B cell (primary cell): ENCODE results near the gene KLHL17. TPM values are rescaled to one million over a fixed set of nuclear protein-coding genes. Genes with fewer than 3 reads are reported as not detected.

ENCODE experiments used
- ATAC-seq: fragments of 200-7000 bp; cut with Tn5 transposase; one replicate; pipeline ENCODE4 v1.10.0; 2021; ENCODE audit warnings: low read depth, mild to moderate bottlenecking, moderate number of reproducible peaks, moderate library complexity
- CTCF ChIA-PET: fragments of 350-600 bp; sonication (Branson Sonifier 250); formaldehyde crosslinking; loops from one replicate; lab custom pipeline; 2021; ENCODE audit warnings: antibody characterized with exemption, inconsistent platforms; lab: Charles Lee
- POLR2A ChIA-PET: fragments of 350-600 bp; sonication (Branson Sonifier 250); formaldehyde crosslinking; loops from one replicate; lab custom pipeline; 2021; ENCODE audit warnings: antibody characterized with exemption; lab: Charles Lee
- DNase-seq: peaks from one replicate; pipeline ENCODE4 v3.0.0; 2013
- H2AFZ ChIP-seq: 2 replicates; pipeline ENCODE4 v1.6.1; 2012; ENCODE audit warnings: mild to moderate bottlenecking, low read depth, low read length; ENCODE audit not compliant: insufficient read depth, poor library complexity, severe bottlenecking
- H3K27ac ChIP-seq, 2 donors: 1 replicate in 1 of 2; 2 replicates in 1 of 2; pipeline ENCODE4 v1.5.1; 2012 to 2013; ENCODE audit warnings: low read length in 2 of 2, mild to moderate bottlenecking in 2 of 2, moderate library complexity in 1 of 2
- H3K27me3 ChIP-seq, 4 experiments: fragments of 200-600 bp in 1 of 4; sonication (generic) in 1 of 4; replicated peaks in 1 of 4; 1 replicate in 2 of 4; 2 replicates in 2 of 4; pipeline versions ENCODE4 v1.6.1 to v1.7.0; 2013 to 2016; ENCODE audit warnings: low read length in 3 of 4, mild to moderate bottlenecking in 2 of 4, mixed read lengths in 1 of 4, moderate library complexity in 1 of 4; ENCODE audit not compliant: insufficient read depth in 4 of 4, control insufficient read depth in 3 of 4; ENCODE audit errors: control extremely low read depth in 1 of 4
- H3K36me3 ChIP-seq, 2 experiments: replicated peaks in 1 of 2; 1 replicate in 1 of 2; 2 replicates in 1 of 2; pipeline versions ENCODE4 v1.6.1 to v1.7.1; 2013; ENCODE audit warnings: low read length in 1 of 2; ENCODE audit not compliant: insufficient read depth in 2 of 2, control insufficient read depth in 1 of 2; ENCODE audit errors: control extremely low read depth in 1 of 2, extremely low read depth in 1 of 2
- H3K4me1 ChIP-seq, 2 donors: fragments of 200-600 bp in 1 of 2; sonication (generic) in 1 of 2; 1 replicate in 1 of 2; 2 replicates in 1 of 2; pipeline versions ENCODE4 v1.5.1 to v1.6.1; 2013 to 2017; ENCODE audit warnings: low read length in 2 of 2; ENCODE audit not compliant: control insufficient read depth in 2 of 2, insufficient read depth in 2 of 2
- H3K4me2 ChIP-seq: replicated peaks from 2 replicates; pipeline ENCODE3; 2012; ENCODE audit warnings: mild to moderate bottlenecking, low read depth, low read length; ENCODE audit not compliant: poor library complexity, severe bottlenecking
- H3K4me3 ChIP-seq, 5 experiments: fragments of 200-600 bp in 1 of 5; sonication (generic) in 1 of 5; 1 replicate in 3 of 5; 2 replicates in 2 of 5; pipeline versions ENCODE4 v1.5.1 to v1.7.0; 2011 to 2016; ENCODE audit warnings: low read length in 4 of 5, mild to moderate bottlenecking in 4 of 5, low read depth in 2 of 5, control low read depth in 1 of 5, moderate library complexity in 1 of 5; ENCODE audit not compliant: insufficient read depth in 1 of 5; ENCODE audit errors: control extremely low read depth in 1 of 5, extremely low read depth in 1 of 5
- H3K79me2 ChIP-seq: fragments of 200-600 bp; sonication (generic); one replicate; pipeline ENCODE4 v1.6.0; 2016; ENCODE audit warnings: low read length; ENCODE audit not compliant: control insufficient read depth, insufficient read depth
- H3K9ac ChIP-seq: fragments of 200-600 bp; sonication (generic); 2 replicates; pipeline ENCODE4 v1.6.1; 2017; ENCODE audit warnings: mild to moderate bottlenecking, low read length, moderate library complexity
- H3K9me3 ChIP-seq, 3 donors: one replicate each; pipeline versions ENCODE4 v1.6.1 to v1.7.1; 2013; ENCODE audit warnings: low read length in 2 of 3; ENCODE audit not compliant: control insufficient read depth in 2 of 3, insufficient read depth in 1 of 3; ENCODE audit errors: control extremely low read depth in 1 of 3
- H4K20me1 ChIP-seq: 2 replicates; pipeline ENCODE4 v1.6.0; 2012; ENCODE audit warnings: mild to moderate bottlenecking, low read length; ENCODE audit not compliant: insufficient read depth, control insufficient read depth, poor library complexity, severe bottlenecking
- H3K27ac Mint-ChIP-seq: one replicate; pipeline ENCODE4 v1.8.0; 2021; ENCODE audit warnings: mixed read lengths
- H3K27me3 Mint-ChIP-seq: one replicate; pipeline ENCODE4 v1.8.0; 2021; ENCODE audit warnings: mixed read lengths
- H3K4me1 Mint-ChIP-seq: one replicate; pipeline ENCODE4 v1.8.0; 2021; ENCODE audit warnings: mixed read lengths
- H3K4me3 Mint-ChIP-seq: one replicate; pipeline ENCODE4 v1.8.0; 2021; ENCODE audit warnings: mixed read lengths
- H3K9me3 Mint-ChIP-seq: one replicate; pipeline ENCODE4 v1.8.0; 2022; ENCODE audit warnings: mixed read lengths; ENCODE audit not compliant: insufficient read depth
- EZH2 ChIP-seq: IDR thresholded peaks from 2 replicates; pipeline ENCODE4 v1.6.1; 2012; ENCODE audit warnings: borderline replicate concordance, low read depth, mild to moderate bottlenecking, moderate library complexity, low read length; ENCODE audit not compliant: insufficient read depth, poor library complexity, severe bottlenecking
- WGBS: methylation state at CpG from one replicate; pipeline ENCODE4 v1.1.5; 2013; ENCODE audit warnings: missing lambda C conversion rate; ENCODE audit not compliant: insufficient coverage; 5-methylcytosine and 5-hydroxymethylcytosine counted together
- intact Hi-C: fragments of 100-400 bp; cut with micrococcal nuclease; formaldehyde crosslinking; loops from one replicate; pipeline ENCODE4 v1.10.0; 2022
- polyA plus RNA-seq: library from polyadenylated mRNA; depleted of rRNA; stranded (reverse); fragments of >200 nt; gene quantifications from 2 replicates; pipeline ENCODE4 v1.2.3, GENCODE V29; 2012
- total RNA-seq, 2 donors: library from RNA; stranded (reverse); fragments of 120-200 nt in 1 of 2; gene quantifications; 1 replicate in 1 of 2; 2 replicates in 1 of 2; pipeline versions ENCODE4 v1.2.3 to v1.2.4, GENCODE V29; 2013 to 2022
- TF ChIP-seq, protein P1 (sequence below): fragments of 200-600 bp; IDR thresholded peaks from one replicate; pipeline ENCODE4 v1.8.0; 2022; ENCODE audit warnings: antibody characterized with exemption, mild to moderate bottlenecking

KLHL17 gene
- total and polyA plus RNA-seq, 2 donors (not counting 1 experiment from before 2014, with no cell fraction given): 30.1 to 57.5 TPM

DNA sequence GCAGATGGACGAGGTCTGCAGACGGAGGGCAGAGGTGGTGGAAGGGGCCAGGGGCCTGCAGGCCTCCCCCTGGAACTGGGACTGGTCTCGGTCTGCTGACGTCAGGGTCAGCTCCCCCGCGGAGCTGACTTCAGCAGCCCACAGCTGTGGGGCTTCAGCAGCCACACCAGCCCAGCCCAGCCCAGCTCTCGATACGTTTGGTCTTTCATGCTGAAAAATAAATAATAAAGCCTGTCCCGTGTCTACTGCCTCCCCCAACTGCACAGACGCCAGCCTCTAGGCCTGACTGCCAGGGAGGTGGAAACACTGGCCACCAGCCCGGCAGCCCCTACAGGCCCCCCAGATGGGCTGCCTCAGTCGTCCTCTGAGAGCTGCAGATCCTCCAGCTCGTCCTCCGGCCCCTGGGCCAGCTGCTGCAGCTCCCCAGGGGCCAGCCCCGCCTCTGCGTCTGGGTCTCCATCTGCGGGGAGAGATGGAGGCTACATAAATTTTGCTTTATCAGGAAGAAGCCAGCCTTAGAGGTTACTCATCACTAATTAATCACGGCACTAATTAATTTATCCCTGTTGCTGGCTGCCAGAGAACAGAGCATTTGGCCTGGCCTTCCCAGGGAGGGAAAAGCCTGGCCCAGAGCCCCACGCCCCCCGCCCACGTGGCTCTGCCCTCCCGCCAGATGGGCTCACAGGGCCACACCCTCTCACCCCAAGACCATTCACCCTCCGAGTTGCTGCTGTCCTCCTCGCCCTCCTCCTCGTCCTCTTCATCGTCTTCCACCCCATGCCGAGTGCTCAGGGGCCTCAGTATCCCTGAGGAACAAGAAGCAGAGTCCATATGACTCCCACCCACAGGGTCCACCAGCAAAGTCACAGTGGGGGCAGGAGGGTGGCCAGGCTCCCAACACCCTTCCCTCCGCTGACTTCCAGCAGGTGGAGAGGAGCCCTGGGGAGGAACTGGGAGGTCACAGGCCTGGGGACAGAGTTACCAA, 15.8 kb upstream of the KLHL17 start:
- intact Hi-C loops: no loop called here
- H3K27me3 ChIP-seq: peaks cover 0 to 28% (median 14%) of the 10 kb centered on the region in 4 experiments
- H3K79me2 ChIP-seq: no peaks in the 10 kb centered on the region
- 92% methylated on average over 21 of the region's 28 CpGs for WGBS
- peaks cover 26 to 29% of the 10 kb centered on the region in 2 donors for H3K4me1 ChIP-seq
- H3K4me3 ChIP-seq: no peak overlapping the region
- no peak overlapping the region for H3K9ac ChIP-seq
- ATAC-seq: no peak
- H3K9me3 ChIP-seq: peaks cover 0 to 2% (median 0%) of the 10 kb centered on the region in 3 donors
- peaks cover 8% of the 10 kb centered on the region for H3K27me3 Mint-ChIP-seq
- H3K27ac ChIP-seq: no peak overlapping the region
- TF ChIP-seq, protein P1, sequence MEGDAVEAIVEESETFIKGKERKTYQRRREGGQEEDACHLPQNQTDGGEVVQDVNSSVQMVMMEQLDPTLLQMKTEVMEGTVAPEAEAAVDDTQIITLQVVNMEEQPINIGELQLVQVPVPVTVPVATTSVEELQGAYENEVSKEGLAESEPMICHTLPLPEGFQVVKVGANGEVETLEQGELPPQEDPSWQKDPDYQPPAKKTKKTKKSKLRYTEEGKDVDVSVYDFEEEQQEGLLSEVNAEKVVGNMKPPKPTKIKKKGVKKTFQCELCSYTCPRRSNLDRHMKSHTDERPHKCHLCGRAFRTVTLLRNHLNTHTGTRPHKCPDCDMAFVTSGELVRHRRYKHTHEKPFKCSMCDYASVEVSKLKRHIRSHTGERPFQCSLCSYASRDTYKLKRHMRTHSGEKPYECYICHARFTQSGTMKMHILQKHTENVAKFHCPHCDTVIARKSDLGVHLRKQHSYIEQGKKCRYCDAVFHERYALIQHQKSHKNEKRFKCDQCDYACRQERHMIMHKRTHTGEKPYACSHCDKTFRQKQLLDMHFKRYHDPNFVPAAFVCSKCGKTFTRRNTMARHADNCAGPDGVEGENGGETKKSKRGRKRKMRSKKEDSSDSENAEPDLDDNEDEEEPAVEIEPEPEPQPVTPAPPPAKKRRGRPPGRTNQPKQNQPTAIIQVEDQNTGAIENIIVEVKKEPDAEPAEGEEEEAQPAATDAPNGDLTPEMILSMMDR: no peak
- TF ChIP-seq EZH2: no peak
- POLR2A ChIA-PET: no interaction called here
- H3K4me1 Mint-ChIP-seq: peaks cover 11% of the 10 kb centered on the region
- no peak for DNase-seq
- H4K20me1 ChIP-seq: peaks cover 33% of the 10 kb centered on the region
- CTCF ChIA-PET: no interaction called here
- H2AFZ ChIP-seq: no peak overlapping the region
- H3K4me2 ChIP-seq: no peak overlapping the region
- no peak overlapping the region for H3K27ac Mint-ChIP-seq
- no peak overlapping the region for H3K4me3 Mint-ChIP-seq
- H3K9me3 Mint-ChIP-seq: no peaks in the 10 kb centered on the region
- H3K36me3 ChIP-seq: peaks cover 0 to 42% of the 10 kb centered on the region in 2 experiments
